Fibroblast of the conjunctiva (primary cell): Measurements from ENCODE around the gene AQP2.
"Not testable (repeated sequence)": the region's sequence is repeated elsewhere in the genome, so short reads cannot be mapped to it uniquely, and the experiment has no call there.

ENCODE experiments used
- DNase-seq: peaks from one replicate; pipeline ENCODE4 v3.0.0-alpha.2; 2010; ENCODE audit warnings: low read depth

The AQP2 gene

GRCh38 chr12:49969651-49970429, 19.3 kb downstream of the AQP2 start:
- no peak for DNase-seq

- no peak for DNase-seq
Observed at GRCh38 chr12:49970658-49971057, 20.1 kb downstream of the AQP2 start.

DNA sequence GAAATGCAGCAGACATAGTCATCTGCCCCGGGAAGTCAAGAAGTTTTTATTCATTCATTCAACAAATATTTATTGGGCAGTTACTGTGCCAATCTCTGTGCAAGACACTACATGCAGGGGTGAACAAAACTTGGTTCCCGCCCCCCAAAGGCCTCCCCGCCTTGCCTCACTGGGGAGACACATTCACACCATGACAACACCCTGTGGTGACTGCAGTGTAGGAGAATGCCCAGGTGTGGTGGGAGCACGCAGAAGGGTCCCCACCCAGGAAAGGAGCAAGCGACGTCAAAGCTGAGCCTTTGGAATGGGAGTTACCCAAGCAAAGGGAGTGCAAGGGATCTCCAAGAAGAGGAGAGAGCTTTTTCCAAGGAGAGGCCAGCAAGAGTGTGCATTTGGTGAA, 20.6 kb downstream of the AQP2 start:
- DNase-seq: no peak

GRCh38 chr12:49972129-49972528, 21.6 kb downstream of the AQP2 start:
- no peak for DNase-seq

DNA sequence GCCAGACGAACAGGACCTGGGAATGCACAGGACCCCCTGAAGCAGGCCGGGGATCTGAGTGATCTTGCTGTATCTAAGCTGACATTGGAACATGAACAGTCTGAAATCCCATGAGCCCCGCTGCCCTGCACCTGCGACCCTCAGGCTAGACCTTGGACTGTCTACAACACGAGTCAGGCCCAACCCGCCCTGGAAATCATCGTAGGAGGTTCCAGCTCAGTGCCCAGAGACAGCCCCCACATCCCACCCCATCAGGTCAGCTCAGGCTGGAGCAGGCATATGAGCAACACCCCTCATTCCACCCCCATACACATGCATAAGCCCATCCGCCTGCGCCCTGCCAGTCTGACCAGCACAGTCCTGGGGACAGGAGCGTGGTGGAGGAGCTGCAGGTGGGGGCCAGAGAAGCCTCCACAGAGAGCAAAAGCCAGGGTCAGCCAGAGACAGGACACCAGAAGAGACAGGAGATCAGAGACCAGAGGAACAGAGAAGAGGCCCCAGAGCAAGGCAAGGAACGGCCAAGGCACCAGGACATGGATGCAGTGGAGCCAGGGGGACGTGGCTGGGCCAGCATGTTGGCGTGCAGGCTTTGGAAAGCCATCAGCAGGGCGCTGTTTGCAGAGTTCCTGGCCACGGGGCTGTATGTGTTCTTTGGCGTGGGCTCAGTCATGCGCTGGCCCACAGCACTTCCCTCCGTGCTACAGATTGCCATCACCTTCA, 22.3 kb downstream of the AQP2 start, which contains the start of gene AQP6:
Gene AQP6 (plus strand): TSS at position 307 of the 720 bp plus-strand sequence. CDS start 227 bp downstream, at position 534.
- DNase-seq: no peak

DNA sequence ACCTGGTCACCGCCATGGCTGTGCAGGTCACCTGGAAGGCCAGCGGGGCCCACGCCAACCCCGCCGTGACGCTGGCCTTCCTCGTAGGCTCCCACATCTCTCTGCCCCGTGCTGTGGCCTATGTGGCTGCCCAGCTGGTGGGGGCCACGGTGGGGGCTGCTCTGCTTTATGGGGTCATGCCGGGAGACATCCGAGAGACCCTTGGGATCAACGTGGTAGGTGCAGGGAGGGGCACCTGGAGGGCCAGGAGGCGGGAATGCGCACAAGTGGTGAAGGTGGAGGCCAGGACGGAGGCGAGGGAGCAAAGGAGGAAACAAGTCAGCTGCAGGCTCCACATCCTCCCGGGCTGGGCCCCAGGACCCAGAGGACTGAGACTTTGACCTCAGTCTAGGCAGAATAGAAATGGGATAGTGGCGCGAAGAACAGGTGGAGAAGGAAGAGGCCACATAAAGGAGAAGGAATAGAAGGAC, 22.9 kb downstream of the AQP2 start:
- no peak for DNase-seq

DNA sequence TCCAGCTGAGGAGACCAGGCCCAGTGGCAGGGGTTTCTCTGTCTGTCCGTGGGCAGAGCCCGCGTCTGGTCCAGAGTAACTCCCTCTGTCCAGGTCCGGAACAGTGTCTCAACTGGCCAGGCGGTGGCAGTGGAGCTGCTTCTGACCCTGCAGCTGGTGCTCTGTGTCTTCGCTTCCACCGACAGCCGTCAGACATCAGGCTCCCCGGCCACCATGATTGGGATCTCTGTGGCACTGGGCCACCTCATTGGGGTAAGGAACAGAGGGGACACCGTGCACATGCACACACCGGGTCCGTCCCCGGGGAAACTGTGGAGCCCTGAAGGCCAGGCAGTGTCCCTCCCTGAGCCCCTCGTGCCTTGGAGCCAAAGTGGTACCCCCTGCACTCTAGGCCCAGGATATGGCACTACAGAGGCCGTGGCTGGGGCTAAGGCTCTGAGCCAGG, 23.7 kb downstream of the AQP2 start:
- DNase-seq: peak; percentile 52

DNA sequence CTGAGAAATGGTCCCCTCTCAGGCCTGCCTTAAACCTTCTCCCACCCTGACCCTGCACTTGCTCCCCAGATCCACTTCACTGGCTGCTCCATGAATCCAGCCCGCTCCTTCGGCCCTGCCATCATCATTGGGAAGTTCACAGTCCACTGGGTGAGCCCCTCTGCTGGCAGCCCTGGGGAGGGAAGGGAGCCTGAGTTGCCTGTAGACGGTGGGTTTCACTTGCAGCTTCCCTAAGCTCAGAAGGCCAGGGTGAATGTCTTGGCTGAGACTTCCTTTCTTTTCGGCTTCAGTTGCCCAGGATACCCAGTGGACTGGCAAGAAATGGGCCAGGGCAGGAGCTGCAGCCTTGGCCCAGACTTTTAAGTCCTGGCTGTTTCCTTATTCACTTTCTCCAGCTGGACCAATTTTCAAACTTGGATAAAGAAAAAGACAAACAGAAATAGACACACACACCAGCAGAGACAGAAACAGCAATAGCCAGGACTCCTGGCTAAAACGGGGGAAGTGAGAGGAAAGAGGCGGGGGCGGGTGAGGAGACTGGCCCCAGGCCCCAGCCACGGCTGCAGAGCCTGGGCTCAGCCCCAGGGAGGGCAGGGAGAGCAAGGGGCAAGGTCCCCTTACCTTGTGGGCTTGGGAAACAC, 24.3 kb downstream of the AQP2 start:
- DNase-seq: no peak

DNA sequence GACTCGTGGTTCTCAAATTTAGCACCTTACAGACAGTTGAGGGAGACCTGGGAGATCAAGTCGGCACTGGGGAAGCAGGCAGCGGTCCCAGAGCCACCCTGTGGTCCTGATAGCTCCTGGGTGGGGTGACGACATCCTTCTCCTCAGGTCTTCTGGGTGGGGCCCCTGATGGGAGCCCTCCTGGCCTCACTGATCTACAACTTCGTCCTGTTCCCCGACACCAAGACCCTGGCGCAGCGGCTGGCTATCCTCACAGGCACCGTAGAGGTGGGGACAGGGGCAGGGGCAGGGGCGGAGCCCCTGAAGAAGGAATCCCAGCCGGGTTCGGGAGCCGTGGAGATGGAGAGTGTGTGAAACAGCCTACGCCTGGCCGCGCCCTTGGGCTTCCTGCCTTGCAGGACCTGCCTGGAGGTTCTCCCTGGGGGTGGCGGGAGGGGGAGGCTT, 24.8 kb downstream of the AQP2 start:
- no peak for DNase-seq

DNA sequence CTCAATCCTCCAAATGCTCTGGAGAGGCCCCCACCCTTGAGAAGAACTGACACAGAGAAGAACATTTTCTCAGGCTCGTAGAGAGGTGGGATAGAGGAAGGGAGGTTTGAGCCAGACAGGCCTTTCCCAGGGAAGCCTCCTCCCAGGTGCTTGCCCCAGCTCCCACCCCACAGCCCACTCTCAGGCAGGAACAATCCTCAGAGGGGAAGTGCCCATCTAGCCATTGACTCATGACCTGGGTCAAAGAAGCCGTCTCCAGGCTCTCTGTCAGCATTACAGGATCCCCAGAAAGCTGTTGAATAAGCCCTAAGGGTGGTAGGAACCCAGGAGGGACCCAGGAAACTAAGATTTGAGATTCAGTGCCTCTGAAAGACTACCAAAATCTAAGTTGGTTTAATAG, 26.0 kb downstream of the AQP2 start:
- no peak for DNase-seq

DNA sequence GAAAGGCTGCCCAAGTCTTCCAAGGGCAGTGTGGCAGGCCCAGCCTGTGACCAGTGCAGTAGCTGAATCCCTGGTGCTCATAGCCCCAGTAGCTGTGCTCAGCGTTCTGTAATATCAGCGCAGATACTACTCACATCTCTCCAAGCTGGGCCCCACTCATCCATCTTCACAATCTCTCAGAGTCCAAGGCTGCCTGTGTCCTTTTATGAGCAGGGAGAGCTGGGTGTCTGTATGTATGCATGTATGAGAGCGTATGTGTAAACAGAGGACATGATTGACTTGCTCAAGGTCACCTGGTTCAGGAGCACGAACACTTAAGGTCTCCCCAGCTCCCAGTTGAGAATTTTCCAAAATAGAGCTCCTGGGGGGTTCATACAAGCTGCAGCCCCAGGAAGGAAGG, 27.6 kb downstream of the AQP2 start:
- DNase-seq: no peak

DNA sequence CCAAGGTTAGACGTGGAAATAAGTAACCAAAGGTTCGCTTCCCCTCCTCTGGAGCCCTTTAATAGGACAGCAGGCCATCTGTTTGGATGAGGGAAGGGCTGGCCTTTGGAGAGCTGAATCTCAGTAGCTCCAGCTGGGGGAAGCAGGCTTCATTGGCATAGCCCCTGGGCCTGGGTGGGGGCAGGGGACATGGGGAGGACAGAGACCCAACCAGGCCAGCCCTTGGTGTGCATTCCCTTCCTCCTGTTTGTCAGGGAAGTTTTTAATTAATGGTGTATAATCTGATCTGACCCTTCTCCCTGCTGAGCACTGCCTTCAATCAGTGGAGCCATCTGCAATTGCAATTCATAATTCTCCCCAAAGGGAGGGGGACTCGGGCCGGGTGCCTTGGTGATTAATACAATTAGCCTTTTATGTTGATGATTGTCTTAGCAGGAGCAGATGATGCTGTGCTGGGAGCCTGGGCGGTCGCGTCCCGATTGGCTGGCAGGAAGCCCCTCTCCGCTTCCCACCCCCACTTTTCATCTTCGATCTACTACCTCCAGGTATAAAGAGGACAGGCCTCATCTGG, 28.6 kb downstream of the AQP2 start:
- DNase-seq: no peak

GRCh38 chr12:49979791-49980190, 29.3 kb downstream of the AQP2 start:
- no peak for DNase-seq

GRCh38 chr12:49980501-49981349, 30.2 kb downstream of the AQP2 start:
- no peak for DNase-seq

GRCh38 chr12:49982246-49983087, 31.9 kb downstream of the AQP2 start:
- DNase-seq: no peak

- DNase-seq: peak; percentile 72
Observed at GRCh38 chr12:49983892-49984291, 33.4 kb downstream of the AQP2 start.

GRCh38 chr12:49984476-49985359, 34.2 kb downstream of the AQP2 start:
- no peak for DNase-seq

- DNase-seq: no peak
Observed at GRCh38 chr12:49985981-49986380, 35.4 kb downstream of the AQP2 start.

- not testable (repeated sequence) for DNase-seq
Observed at GRCh38 chr12:49986476-49986875, 35.9 kb downstream of the AQP2 start.
